Panc1 (cell line): ENCODE results near the gene GPRC5B. TPM values are rescaled to one million over a fixed set of nuclear protein-coding genes. Genes with fewer than 3 reads are reported as not detected.

Source experiments
- ATAC-seq: fragments of 200-7000 bp; cut with Tn5 transposase; 2 replicates; pipeline ENCODE4 v1.9.1; 2020; ENCODE audit warnings: mild to moderate bottlenecking, moderate library complexity
- BruUV-seq: library from RNA; stranded (reverse); fragments of 400-500 nt; replicated peaks from 2 replicates; lab custom pipeline; 2021; lab: Mats Ljungman, UMichigan
- CTCF ChIA-PET: fragments of 300-600 bp; sonication (Branson Sonifier 250); formaldehyde crosslinking; loops from one replicate; lab custom pipeline; 2022; ENCODE audit warnings: antibody characterized with exemption; lab: Charles Lee
- POLR2A ChIA-PET: fragments of 300-600 bp; sonication (Branson Sonifier 250); formaldehyde crosslinking; loops from one replicate; lab custom pipeline; 2022; ENCODE audit warnings: antibody characterized with exemption; lab: Charles Lee
- DNase-seq: peaks from one replicate; pipeline ENCODE4 v3.0.0-alpha.2; 2010; ENCODE audit warnings: low read depth, low spot score
- H3K27ac ChIP-seq: 2 replicates; pipeline ENCODE4 v1.5.1; 2011; ENCODE audit warnings: mild to moderate bottlenecking, low read length, inconsistent platforms
- H3K27me3 ChIP-seq: fragments of 200-500 bp; sonication (Bioruptor generic); 2 replicates; pipeline ENCODE4 v1.6.0; 2014; ENCODE audit warnings: low read length, inconsistent platforms; ENCODE audit not compliant: control insufficient read depth, insufficient read depth
- H3K36me3 ChIP-seq: fragments of 200-500 bp; sonication (Bioruptor generic); 2 replicates; pipeline ENCODE4 v1.5.1; 2014; ENCODE audit warnings: inconsistent platforms, mild to moderate bottlenecking, low read length, moderate library complexity; ENCODE audit not compliant: control insufficient read depth, insufficient read depth
- H3K4me1 ChIP-seq: 2 replicates; pipeline ENCODE4 v1.5.1; 2011; ENCODE audit warnings: inconsistent platforms, mild to moderate bottlenecking, low read length, moderate library complexity; ENCODE audit not compliant: control insufficient read depth, insufficient read depth
- H3K4me3 ChIP-seq, 2 experiments: 2 replicates each; pipeline ENCODE4 v1.5.1; 2011 to 2012; ENCODE audit warnings: low read depth in 2 of 2, low read length in 2 of 2, mild to moderate bottlenecking in 2 of 2, inconsistent platforms in 1 of 2, moderate library complexity in 1 of 2
- H3K9me3 ChIP-seq: fragments of 200-500 bp; sonication (Bioruptor generic); 2 replicates; pipeline ENCODE4 v1.5.1; 2014; ENCODE audit warnings: low read depth, mild to moderate bottlenecking, inconsistent platforms, low read length, moderate library complexity; ENCODE audit not compliant: control insufficient read depth, insufficient read depth
- POLR2AphosphoS5 ChIP-seq: IDR thresholded peaks from 2 replicates; pipeline ENCODE4 v1.6.1; 2012; ENCODE audit warnings: mild to moderate bottlenecking, low read depth, low read length, moderate library complexity
- REST ChIP-seq, 2 experiments: IDR thresholded peaks; 2 replicates each; pipeline ENCODE4 v1.6.1; 2011 to 2012; ENCODE audit warnings: low read depth in 2 of 2, control low read depth in 1 of 2, low read length in 1 of 2, mild to moderate bottlenecking in 1 of 2, moderate library complexity in 1 of 2; ENCODE audit not compliant: insufficient read depth in 1 of 2
- SIN3A ChIP-seq: IDR thresholded peaks from 2 replicates; pipeline ENCODE4 v1.6.1; 2012; ENCODE audit warnings: low read depth, mild to moderate bottlenecking, low read length, moderate library complexity, borderline replicate concordance; ENCODE audit not compliant: insufficient read depth
- TCF7L2 ChIP-seq: IDR thresholded peaks from 2 replicates; pipeline ENCODE4 v1.6.1; 2011; ENCODE audit warnings: mild to moderate bottlenecking, low read depth, low read length, inconsistent platforms
- in situ Hi-C: cut with HindIII; loops from 2 replicates; pipeline ENCODE4 v1.10.0; 2016; ENCODE audit warnings: low sequenced_read_pairs, low pct_unique_long_range_greater_than_20kb
- intact Hi-C: fragments of 100-400 bp; cut with micrococcal nuclease; formaldehyde crosslinking; loops from one replicate; pipeline ENCODE4 v1.10.0; 2022; ENCODE audit not compliant: unreplicated experiment
- total RNA-seq: library from RNA; stranded (reverse); gene quantifications from one replicate; pipeline ENCODE4 v1.2.1, GENCODE V29; 2021; ENCODE audit not compliant: unreplicated experiment
- TF ChIP-seq, protein P1 (sequence below): fragments of 450-650 bp; IDR thresholded peaks from 2 replicates; pipeline ENCODE4 v1.5.1; 2017; ENCODE audit warnings: mild to moderate bottlenecking

Gene GPRC5B
- total RNA-seq, 1 experiment from 2014 or later, result 10.4 TPM

GRCh38 chr16:19929062-19929511 is 44.4 kb upstream of the GPRC5B start:
- Histone ChIP-seq H3K36me3 (no peaks in the 10 kb centered on the region), H3K27ac (no peak overlapping the region), H3K27me3 (peaks cover 16% of the 10 kb centered on the region), H3K9me3 (no peaks in the 10 kb centered on the region), H3K4me3 (no peak overlapping the region), H3K4me1 (no peaks in the 10 kb centered on the region)
- no peak for ATAC-seq
- in situ Hi-C loops, result no loop called here
- ChIA-PET CTCF (no interaction called here), POLR2A (no interaction called here)
- intact Hi-C loops, result no loop called here
- DNase-seq, result no peak
- TF ChIP-seq, protein P1, sequence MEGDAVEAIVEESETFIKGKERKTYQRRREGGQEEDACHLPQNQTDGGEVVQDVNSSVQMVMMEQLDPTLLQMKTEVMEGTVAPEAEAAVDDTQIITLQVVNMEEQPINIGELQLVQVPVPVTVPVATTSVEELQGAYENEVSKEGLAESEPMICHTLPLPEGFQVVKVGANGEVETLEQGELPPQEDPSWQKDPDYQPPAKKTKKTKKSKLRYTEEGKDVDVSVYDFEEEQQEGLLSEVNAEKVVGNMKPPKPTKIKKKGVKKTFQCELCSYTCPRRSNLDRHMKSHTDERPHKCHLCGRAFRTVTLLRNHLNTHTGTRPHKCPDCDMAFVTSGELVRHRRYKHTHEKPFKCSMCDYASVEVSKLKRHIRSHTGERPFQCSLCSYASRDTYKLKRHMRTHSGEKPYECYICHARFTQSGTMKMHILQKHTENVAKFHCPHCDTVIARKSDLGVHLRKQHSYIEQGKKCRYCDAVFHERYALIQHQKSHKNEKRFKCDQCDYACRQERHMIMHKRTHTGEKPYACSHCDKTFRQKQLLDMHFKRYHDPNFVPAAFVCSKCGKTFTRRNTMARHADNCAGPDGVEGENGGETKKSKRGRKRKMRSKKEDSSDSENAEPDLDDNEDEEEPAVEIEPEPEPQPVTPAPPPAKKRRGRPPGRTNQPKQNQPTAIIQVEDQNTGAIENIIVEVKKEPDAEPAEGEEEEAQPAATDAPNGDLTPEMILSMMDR, result no peak
- TF ChIP-seq TCF7L2, result no peak
- no peak for TF ChIP-seq POLR2AphosphoS5
- TF ChIP-seq SIN3A, result no peak
- no TSS peak for BruUV-seq

GRCh38 chr16:19928432-19928831 is 43.8 kb upstream of the GPRC5B start:
- H3K36me3 ChIP-seq, result no peaks in the 10 kb centered on the region
- ChIA-PET CTCF (no interaction called here), POLR2A (no interaction called here)
- no peaks in the 10 kb centered on the region for H3K4me1 ChIP-seq
- no peak for ATAC-seq
- H3K4me3 ChIP-seq, result no peak overlapping the region
- intact Hi-C loops (no loop called here), in situ Hi-C loops (no loop called here)
- TF ChIP-seq REST (IDR thresholded peaks at IDR 0.05; ENCODE audit: insufficient read depth in 1 of 2, low read depth in 2 of 2, low read length in 1 of 2) (no peak), POLR2AphosphoS5 (no peak), SIN3A (no peak), TCF7L2 (no peak)
- TF ChIP-seq, protein P1, result no peak
- no TSS peak for BruUV-seq
- DNase-seq, result no peak
- no peaks in the 10 kb centered on the region for H3K9me3 ChIP-seq
- H3K27ac ChIP-seq, result no peak overlapping the region
- H3K27me3 ChIP-seq, result peaks cover 12% of the 10 kb centered on the region
